Mesenchymal stem cell (in vitro differentiated cells and primary cell): ENCODE data around the gene SLC25A39.
"Not testable (repeated sequence)": the region's sequence is repeated elsewhere in the genome, so short reads cannot be mapped to it uniquely, and the experiment has no call there.

Source experiments
- DNase-seq: peaks from one replicate; pipeline ENCODE4 v3.0.0-alpha.2; 2013
- H2AFZ ChIP-seq: one replicate; pipeline ENCODE4 v1.6.1; 2013; ENCODE audit warnings: low read depth, mild to moderate bottlenecking, control low read depth, inconsistent platforms, low read length, moderate library complexity
- H2AK5ac ChIP-seq: 2 replicates; pipeline ENCODE4 v1.6.1; 2013; ENCODE audit warnings: low read length, moderate library complexity, mild to moderate bottlenecking, inconsistent platforms; ENCODE audit not compliant: severe bottlenecking
- H2BK120ac ChIP-seq: one replicate; pipeline ENCODE4 v1.6.1; 2013; ENCODE audit warnings: low read depth, mild to moderate bottlenecking, inconsistent platforms, low read length, moderate library complexity
- H2BK12ac ChIP-seq, 2 experiments: one replicate each; pipeline ENCODE4 v1.6.1; 2013; ENCODE audit warnings: inconsistent platforms in 2 of 2, low read length in 2 of 2, mild to moderate bottlenecking in 2 of 2, moderate library complexity in 2 of 2, control low read depth in 1 of 2
- H2BK15ac ChIP-seq: one replicate; pipeline ENCODE4 v1.6.1; 2013; ENCODE audit warnings: mild to moderate bottlenecking, low read depth, inconsistent platforms; ENCODE audit not compliant: poor library complexity, severe bottlenecking
- H2BK5ac ChIP-seq: 2 replicates; pipeline ENCODE4 v1.6.1; 2013; ENCODE audit warnings: low read depth, mild to moderate bottlenecking, low read length, control low read depth, inconsistent platforms; ENCODE audit not compliant: poor library complexity, severe bottlenecking
- H3K14ac ChIP-seq, 2 experiments: one replicate each; pipeline ENCODE4 v1.6.1; 2013; ENCODE audit warnings: inconsistent platforms in 2 of 2, low read length in 2 of 2, control low read depth in 1 of 2, mild to moderate bottlenecking in 1 of 2, moderate library complexity in 1 of 2
- H3K18ac ChIP-seq, 2 experiments: one replicate each; pipeline ENCODE4 v1.6.1; 2013; ENCODE audit warnings: inconsistent platforms in 2 of 2, low read length in 2 of 2, control low read depth in 1 of 2, low read depth in 1 of 2, mild to moderate bottlenecking in 1 of 2
- H3K23ac ChIP-seq, 2 experiments: one replicate each; pipeline ENCODE4 v1.6.1; 2013; ENCODE audit warnings: inconsistent platforms in 2 of 2, low read length in 2 of 2, mild to moderate bottlenecking in 2 of 2, moderate library complexity in 2 of 2, control low read depth in 1 of 2
- H3K27ac ChIP-seq: 2 replicates; pipeline ENCODE4 v1.5.1; 2013; ENCODE audit warnings: mild to moderate bottlenecking, moderate library complexity, low read length, control low read depth, inconsistent platforms; ENCODE audit not compliant: poor library complexity, severe bottlenecking
- H3K27me3 ChIP-seq, 2 experiments: 2 replicates each; pipeline versions ENCODE4 v1.6.1 to v1.7.0; 2013; ENCODE audit warnings: low read length in 2 of 2, mild to moderate bottlenecking in 2 of 2, moderate library complexity in 2 of 2, control low read depth in 1 of 2, inconsistent platforms in 1 of 2; ENCODE audit not compliant: control insufficient read depth in 1 of 2, insufficient read depth in 1 of 2
- H3K36me3 ChIP-seq, 2 experiments: 2 replicates each; pipeline versions ENCODE4 v1.6.1 to v1.7.0; 2013; ENCODE audit warnings: low read length in 2 of 2, control low read depth in 1 of 2, inconsistent platforms in 1 of 2, low read depth in 1 of 2, mild to moderate bottlenecking in 1 of 2; ENCODE audit not compliant: insufficient read depth in 2 of 2, control insufficient read depth in 1 of 2
- H3K4ac ChIP-seq, 2 experiments: one replicate each; pipeline ENCODE4 v1.6.1; 2013; ENCODE audit warnings: inconsistent platforms in 2 of 2, low read length in 2 of 2, mild to moderate bottlenecking in 2 of 2, moderate library complexity in 2 of 2, control low read depth in 1 of 2, low read depth in 1 of 2
- H3K4me1 ChIP-seq: 2 replicates; pipeline ENCODE4 v1.6.1; 2013; ENCODE audit warnings: low read depth, low read length, control low read depth; ENCODE audit not compliant: control insufficient read depth, insufficient read depth
- H3K4me2 ChIP-seq: 2 replicates; pipeline ENCODE4 v1.6.1; 2013; ENCODE audit warnings: low read length, mild to moderate bottlenecking, inconsistent platforms; ENCODE audit not compliant: poor library complexity, severe bottlenecking
- H3K4me3 ChIP-seq, 2 experiments: 2 replicates each; pipeline versions ENCODE4 v1.5.1 to v1.7.0; 2013; ENCODE audit warnings: low read length in 2 of 2, mild to moderate bottlenecking in 2 of 2, control low read depth in 1 of 2, low read depth in 1 of 2; ENCODE audit not compliant: insufficient read depth in 1 of 2
- H3K79me1 ChIP-seq: replicated peaks from 2 replicates; pipeline ENCODE4 v1.6.1; 2013; ENCODE audit warnings: mild to moderate bottlenecking, control low read depth, low read length, inconsistent platforms; ENCODE audit not compliant: poor library complexity, severe bottlenecking
- H3K9ac ChIP-seq: 2 replicates; pipeline ENCODE4 v1.7.0; 2013; ENCODE audit warnings: mild to moderate bottlenecking, low read length, moderate library complexity
- H3K9me3 ChIP-seq: 2 replicates; pipeline ENCODE4 v1.7.0; 2013; ENCODE audit warnings: mild to moderate bottlenecking, low read length; ENCODE audit not compliant: control insufficient read depth
- H4K8ac ChIP-seq: one replicate; pipeline ENCODE4 v1.6.1; 2013; ENCODE audit warnings: inconsistent platforms, mild to moderate bottlenecking, low read length, moderate library complexity
- H4K91ac ChIP-seq: one replicate; pipeline ENCODE4 v1.6.1; 2013; ENCODE audit warnings: mild to moderate bottlenecking, low read length, inconsistent platforms
- WGBS: methylation state at CpG from one replicate; pipeline ENCODE4 v1.1.7; 2013; ENCODE audit warnings: mixed read lengths; 5-methylcytosine and 5-hydroxymethylcytosine counted together

The SLC25A39 gene

DNA sequence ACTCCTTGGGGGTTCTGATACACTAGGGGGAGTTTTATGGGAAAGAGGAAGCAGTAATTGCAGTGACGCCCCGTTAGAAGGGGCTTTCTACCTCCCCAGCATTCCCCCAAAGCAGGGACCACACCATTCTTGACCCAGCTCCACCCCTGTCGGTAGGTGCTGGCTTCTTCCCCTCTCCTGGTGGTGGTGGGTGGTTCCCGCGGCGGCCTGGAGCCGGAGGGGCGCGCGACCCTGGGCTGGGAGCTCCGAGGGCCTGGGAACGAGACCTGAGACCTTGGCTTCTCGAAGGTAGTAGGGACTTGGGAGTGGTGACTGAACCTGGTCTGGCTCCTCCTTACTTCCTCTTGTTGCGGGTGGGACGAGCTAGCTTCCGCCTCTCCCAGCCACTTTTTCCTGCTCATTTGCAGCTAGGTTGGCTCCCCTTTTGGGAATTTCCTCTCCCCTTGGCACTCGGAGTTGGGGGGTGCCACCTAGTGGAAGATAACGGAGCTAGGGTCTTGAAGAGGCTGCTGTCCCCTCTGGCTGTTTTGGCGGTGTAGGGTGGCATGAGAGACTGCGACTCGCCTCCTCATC lies 20.9 kb upstream of the SLC25A39 start:
- 9% methylated on average over 12 of the region's 21 CpGs for WGBS
- H4K91ac ChIP-seq, result peak overlapping the region; percentile 81

DNA sequence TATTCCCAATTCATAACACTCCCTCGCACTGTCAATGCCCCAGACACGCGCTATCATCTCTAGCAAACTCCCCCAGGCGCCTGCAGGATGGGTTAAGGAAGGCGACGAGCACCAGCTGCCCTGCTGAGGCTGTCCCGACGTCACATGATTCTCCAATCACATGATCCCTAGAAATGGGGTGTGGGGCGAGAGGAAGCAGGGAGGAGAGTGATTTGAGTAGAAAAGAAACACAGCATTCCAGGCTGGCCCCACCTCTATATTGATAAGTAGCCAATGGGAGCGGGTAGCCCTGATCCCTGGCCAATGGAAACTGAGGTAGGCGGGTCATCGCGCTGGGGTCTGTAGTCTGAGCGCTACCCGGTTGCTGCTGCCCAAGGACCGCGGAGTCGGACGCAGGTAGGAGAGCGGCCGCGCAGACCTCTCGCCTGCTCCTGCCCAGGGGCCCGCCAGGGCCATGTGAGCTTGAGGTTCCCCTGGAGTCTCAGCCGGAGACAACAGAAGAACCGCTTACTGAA lies 20.4 kb upstream of the SLC25A39 start, which contains the start of gene GRN:
TSS of gene GRN (plus strand) at position 364 of the 515 bp plus-strand sequence. CDS start 3,863 bp downstream, outside the sequence.
- peak within 1 kb of the TSS; percentile 94 for H4K8ac ChIP-seq
- H3K27ac ChIP-seq, result peak within 1 kb of the TSS; percentile 47
- peak within 1 kb of the TSS; percentile 98 for H2AK5ac ChIP-seq
- H3K36me3 ChIP-seq, result peaks cover 11 to 15% of the 10 kb centered on the region in 2 experiments
- H3K4ac ChIP-seq, result peak within 1 kb of the TSS; percentile 66 to 95
- no peak within 1 kb of the TSS for H2BK5ac ChIP-seq
- WGBS, result 1% methylated on average over 23 of the region's 26 CpGs
- peak within 1 kb of the TSS; percentile 39 for H2AFZ ChIP-seq
- H2BK15ac ChIP-seq, result peak within 1 kb of the TSS; percentile 54
- H3K14ac ChIP-seq, result peak within 1 kb of the TSS; percentile 38 to 92
- peak within 1 kb of the TSS; percentile 30 to 85 for H2BK12ac ChIP-seq
- peak; percentile 99 for DNase-seq
- peak within 1 kb of the TSS; percentile 81 for H4K91ac ChIP-seq
- H3K9ac ChIP-seq, result peak within 1 kb of the TSS; percentile 98
- no peaks in the 10 kb centered on the region for H3K27me3 ChIP-seq
- H3K4me1 ChIP-seq, result peaks cover 17% of the 10 kb centered on the region
- peaks cover 20% of the 10 kb centered on the region for H3K79me1 ChIP-seq
- H3K23ac ChIP-seq, result peak within 1 kb of the TSS in 1 of 2 experiments; percentile 63
- H3K4me2 ChIP-seq, result peak within 1 kb of the TSS; percentile 92
- H3K4me3 ChIP-seq, result peak within 1 kb of the TSS; percentile 86 to 100
- H3K18ac ChIP-seq, result peak within 1 kb of the TSS; percentile 69 to 89
- H2BK120ac ChIP-seq, result no peak within 1 kb of the TSS
- no peaks in the 10 kb centered on the region for H3K9me3 ChIP-seq

More for the DNA sequence above, 20.9 kb upstream of the SLC25A39 start:
- H3K9me3 ChIP-seq, result no peaks in the 10 kb centered on the region
- peak overlapping the region in 1 of 2 experiments; percentile 85 for H2BK12ac ChIP-seq
- H3K9ac ChIP-seq, result peak overlapping the region; percentile 98
- peak overlapping the region; percentile 92 for H3K4me2 ChIP-seq
- peak overlapping the region; percentile 39 for H2AFZ ChIP-seq
- H3K14ac ChIP-seq, result peak overlapping the region; percentile 38 to 92
- H2BK5ac ChIP-seq, result no peak overlapping the region
- peaks cover 17% of the 10 kb centered on the region for H3K4me1 ChIP-seq
- H4K8ac ChIP-seq, result peak overlapping the region; percentile 84
- H3K36me3 ChIP-seq, result peaks cover 15 to 21% of the 10 kb centered on the region in 2 experiments
- H2AK5ac ChIP-seq, result no peak overlapping the region
- peak overlapping the region; percentile 86 to 100 for H3K4me3 ChIP-seq
- H3K27me3 ChIP-seq, result no peaks in the 10 kb centered on the region
- H3K27ac ChIP-seq, result peak overlapping the region; percentile 47
- H3K18ac ChIP-seq, result peak overlapping the region; percentile 69 to 89
- H3K4ac ChIP-seq, result peak overlapping the region; percentile 66 to 95
- no peak overlapping the region for H2BK120ac ChIP-seq
- peak overlapping the region in 1 of 2 experiments; percentile 63 for H3K23ac ChIP-seq
- H3K79me1 ChIP-seq, result peaks cover 20% of the 10 kb centered on the region
- peak; percentile 72 for DNase-seq
- H2BK15ac ChIP-seq, result peak overlapping the region; percentile 12

DNA sequence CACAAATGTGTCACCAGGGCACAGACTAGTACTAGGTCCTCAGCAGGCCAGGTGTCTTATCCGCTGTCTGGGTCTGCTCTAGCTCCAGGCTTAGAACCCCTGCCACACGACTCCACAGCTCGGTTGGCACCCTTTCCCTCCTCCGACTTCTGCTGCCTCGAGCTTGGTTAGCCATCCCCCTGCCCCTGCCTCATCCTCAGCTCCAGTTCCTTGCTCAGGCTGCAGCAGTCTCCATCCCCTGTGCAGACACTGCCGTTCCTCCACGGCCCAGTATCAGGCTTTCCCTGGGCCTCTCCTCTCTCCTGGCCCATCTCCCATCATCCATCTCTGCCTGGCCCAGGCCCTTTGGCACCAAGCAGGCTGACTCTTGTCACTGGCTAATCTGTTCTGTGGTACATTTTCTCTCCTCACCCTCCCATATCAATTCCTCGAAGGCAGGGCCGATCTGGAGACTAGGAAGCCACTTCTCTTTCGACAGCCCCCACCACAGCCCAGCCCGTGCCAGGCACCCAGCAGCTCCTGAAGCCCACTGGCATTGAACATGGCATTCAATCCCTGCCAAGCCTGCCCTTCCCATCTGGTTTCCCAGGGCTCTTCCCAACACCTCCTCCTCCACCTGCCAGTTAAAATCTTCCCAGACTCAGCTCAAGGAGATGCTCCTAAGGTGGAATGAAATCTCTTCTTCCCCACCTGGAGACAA lies 19.0 kb upstream of the SLC25A39 start:
- Histone ChIP-seq H3K4me2 (no peak overlapping the region), H2BK120ac (no peak overlapping the region), H3K18ac (no peak overlapping the region), H2BK5ac (no peak overlapping the region), H2AK5ac (peak overlapping the region; percentile 98), H3K4me3 (no peak overlapping the region), H3K4ac (peak overlapping the region in 1 of 2 experiments; percentile 18), H3K9ac (no peak overlapping the region), H4K8ac (peak overlapping the region; percentile 84), H4K91ac (peak overlapping the region; percentile 82), H3K27me3 (no peaks in the 10 kb centered on the region), H2AFZ (no peak overlapping the region), H2BK12ac (peak overlapping the region in 1 of 2 experiments; percentile 59), H3K9me3 (no peaks in the 10 kb centered on the region), H3K4me1 (peaks cover 18% of the 10 kb centered on the region), H2BK15ac (peak overlapping the region; percentile 13), H3K36me3 (peaks cover 2% of the 10 kb centered on the region in 2 experiments), H3K23ac (no peak overlapping the region), H3K27ac (no peak overlapping the region), H3K79me1 (peaks cover 11% of the 10 kb centered on the region), H3K14ac (no peak overlapping the region)
- DNase-seq, result no peak
- WGBS, result 89% methylated on average over 11 of the region's 11 CpGs

DNA sequence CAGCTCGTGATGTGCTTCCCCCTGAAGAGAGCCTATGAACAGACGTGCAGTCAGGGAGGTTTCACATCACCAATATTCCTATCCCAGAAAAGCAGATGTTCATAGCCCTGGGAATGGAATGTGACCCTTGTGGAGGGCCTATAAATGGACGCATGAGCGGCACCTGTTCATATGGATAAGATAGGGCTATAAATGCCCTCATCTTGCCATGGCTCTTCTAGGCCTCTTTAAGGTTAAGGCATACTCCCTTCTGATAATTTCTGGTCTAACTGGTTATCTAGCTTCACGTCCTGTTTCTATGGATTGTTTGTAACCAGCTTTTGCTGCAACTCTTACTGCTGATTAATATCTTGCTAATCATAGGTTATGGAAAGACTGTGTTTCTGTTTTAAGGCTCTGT lies 15.9 kb upstream of the SLC25A39 start:
- H3K23ac ChIP-seq, H2AK5ac ChIP-seq, H3K9me3 ChIP-seq, H3K27me3 ChIP-seq, H2BK15ac ChIP-seq, H3K4me3 ChIP-seq, H3K18ac ChIP-seq, H3K14ac ChIP-seq, H3K79me1 ChIP-seq, H3K36me3 ChIP-seq, H2BK12ac ChIP-seq, H4K91ac ChIP-seq, H3K9ac ChIP-seq, H3K4ac ChIP-seq, H2AFZ ChIP-seq, H3K4me2 ChIP-seq, DNase-seq, H3K27ac ChIP-seq, H2BK5ac ChIP-seq, H4K8ac ChIP-seq, H2BK120ac ChIP-seq: not testable (repeated sequence)
- H3K4me1 ChIP-seq, result peaks cover 13% of the 10 kb centered on the region
- 92% methylated on average over 4 of the region's 5 CpGs for WGBS
